Activated CD8-positive, alpha-beta memory T cell treated with anti-CD3 and anti-CD28 coated beads, Interleukin-2, amount 50 U/mL, for 1 hour (primary cell): ENCODE data around the gene MUSTN1.

ENCODE experiments used
- DNase-seq: peaks from one replicate; pipeline ENCODE4 v3.0.0-alpha.2; 2020; ENCODE audit errors: extremely low read depth

The MUSTN1 gene

DNA sequence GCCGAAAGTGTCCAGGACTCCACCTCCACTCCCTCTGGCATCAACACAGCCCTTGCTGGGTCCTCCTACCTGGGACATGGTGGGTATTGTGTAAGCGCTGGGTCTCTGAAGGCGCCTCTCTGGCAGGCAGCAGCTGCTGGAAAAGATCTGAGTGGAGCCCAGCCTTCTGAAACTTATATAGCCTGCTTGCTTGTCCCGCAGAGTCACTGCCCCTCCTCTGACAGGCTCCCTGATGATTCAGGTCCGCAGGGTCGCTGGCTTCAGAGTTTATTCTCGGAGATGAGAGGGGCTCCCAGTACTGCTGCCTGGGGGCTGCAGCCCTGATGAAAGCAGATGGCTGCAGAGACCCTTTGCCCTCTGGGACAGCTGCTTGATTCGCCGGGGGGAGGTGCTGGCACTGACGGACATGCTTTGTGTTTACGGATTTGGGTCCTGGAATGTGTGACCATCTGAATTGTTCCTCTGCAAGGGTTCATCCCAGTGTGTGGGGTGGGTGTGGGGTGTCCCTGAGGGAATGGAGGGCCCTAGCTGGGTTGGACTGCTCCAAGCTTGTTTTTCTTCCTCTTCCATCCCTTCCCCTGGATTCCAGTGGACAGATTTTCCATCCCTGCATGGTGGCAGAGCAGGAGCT is at the start of gene MUSTN1:
MUSTN1 (minus strand) TSS at position 149 of the 631 bp plus-strand sequence; CDS start at position 78, 71 bp downstream.
- no peak for DNase-seq

DNA sequence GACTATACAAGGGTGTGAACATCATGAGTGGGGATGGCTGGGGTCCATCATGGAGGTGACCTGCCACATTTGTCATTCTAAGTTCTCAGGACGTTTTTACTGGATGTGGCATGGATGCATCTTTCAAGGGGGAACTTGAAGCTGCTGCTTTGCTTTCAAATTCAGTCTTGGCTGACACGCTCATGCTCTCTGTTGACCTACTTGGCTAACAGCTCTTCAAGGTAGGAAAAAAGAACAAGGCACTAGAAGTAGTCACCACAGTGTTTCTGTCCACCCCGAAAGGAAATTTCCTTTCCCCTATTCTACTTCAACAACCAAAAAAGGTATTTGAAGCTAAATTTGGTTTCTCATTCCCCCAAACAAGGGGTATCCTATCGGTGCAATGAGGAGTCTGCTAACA is 47.6 kb upstream of the MUSTN1 start:
- no peak for DNase-seq

DNA sequence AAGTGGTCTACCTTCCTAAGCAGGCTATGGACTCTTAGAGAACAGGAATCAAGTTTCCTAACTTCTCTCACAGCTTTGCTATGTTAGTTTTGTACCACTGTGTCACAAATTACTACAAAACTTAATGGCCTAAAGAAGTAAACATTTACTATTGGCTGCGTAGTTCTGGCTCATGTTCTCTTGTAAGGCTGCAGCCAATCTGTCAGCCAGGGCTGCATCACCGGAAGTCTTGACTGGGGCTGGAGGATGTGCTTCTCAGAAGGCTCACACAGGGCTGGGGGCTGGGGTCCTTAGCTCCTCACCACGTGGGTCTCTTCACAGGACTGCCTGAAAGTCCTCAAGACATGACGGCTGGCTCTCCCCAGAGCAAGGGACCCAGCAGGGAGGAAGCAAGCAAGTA is 47.1 kb upstream of the MUSTN1 start:
- DNase-seq, result no peak

DNA sequence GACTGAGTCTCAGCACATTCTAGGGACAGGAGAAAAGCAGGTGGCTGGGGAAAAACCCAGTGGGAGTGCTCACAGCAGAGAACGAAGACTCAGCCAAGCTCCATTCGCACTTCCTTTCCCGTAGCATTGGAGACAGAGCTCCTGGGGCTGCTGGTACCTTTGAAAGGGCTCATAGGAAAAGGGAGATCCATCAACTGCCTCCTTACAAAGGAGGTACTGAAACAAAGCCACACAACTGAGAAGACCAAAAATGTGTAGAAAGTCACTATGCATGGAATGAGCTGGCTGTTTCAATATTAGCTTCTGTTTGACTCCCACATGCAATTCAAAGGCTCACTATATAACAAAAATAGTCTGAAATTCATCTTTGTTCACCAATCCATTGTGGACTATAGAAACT is 45.7 kb upstream of the MUSTN1 start:
- DNase-seq, result no peak

DNA sequence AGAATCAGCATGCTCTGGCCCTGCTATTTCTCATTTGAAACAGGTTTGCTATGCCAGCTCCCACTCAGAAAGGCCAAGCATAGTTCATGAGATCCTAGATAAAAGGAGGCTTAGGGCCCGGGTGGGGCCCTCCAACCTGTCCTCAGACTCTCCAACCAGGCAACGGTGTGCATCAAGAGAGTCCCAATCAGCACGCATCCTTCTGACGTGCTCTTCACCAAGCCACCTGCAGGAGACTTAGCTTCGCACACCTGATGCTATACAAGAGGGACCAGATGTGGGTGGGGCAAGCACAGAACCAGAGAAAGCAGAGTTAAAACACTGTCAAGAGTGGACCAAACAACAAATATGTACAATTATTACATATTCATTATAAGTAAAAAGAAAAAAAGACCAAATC is 45.2 kb upstream of the MUSTN1 start:
- no peak for DNase-seq

DNA sequence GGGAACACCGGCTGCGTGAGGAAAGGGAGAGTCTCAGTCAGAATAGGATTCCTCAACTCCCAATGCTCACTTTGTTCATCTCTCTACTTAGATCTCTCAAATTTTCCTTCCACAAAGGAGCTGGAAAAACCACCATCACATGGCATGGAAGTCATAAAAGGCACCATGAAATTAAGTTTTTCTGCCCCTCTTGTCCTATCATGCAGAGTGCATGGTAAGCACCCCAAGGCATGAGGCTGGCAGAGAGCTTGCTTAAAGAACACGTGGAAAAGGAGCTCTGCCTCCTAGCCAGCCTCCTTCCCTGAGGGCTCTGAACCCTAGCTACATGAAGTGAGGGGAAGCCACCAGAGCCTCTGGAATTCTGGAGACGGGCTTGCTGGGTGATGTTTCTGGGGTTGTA is 44.8 kb upstream of the MUSTN1 start:
- DNase-seq, result no peak

DNA sequence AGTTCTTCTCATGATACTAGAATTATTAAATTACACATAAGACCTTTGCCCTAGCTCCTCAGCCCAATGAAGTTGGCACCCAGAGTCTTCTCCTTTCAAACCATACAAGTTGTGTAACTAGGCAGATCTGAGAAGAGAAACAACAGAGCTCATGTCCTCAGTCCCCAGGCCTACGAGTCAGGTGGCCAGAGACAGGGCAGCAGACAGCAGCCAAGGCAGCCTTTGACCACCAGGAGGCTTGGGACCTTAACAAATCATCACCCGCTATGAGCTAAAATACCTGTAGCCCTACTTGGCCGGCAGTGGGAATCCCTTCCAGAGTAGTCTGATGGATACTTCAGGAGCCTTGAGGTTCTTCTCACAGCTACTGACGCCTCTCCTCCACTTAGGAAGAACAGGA is 44.3 kb upstream of the MUSTN1 start:
- DNase-seq, result no peak

DNA sequence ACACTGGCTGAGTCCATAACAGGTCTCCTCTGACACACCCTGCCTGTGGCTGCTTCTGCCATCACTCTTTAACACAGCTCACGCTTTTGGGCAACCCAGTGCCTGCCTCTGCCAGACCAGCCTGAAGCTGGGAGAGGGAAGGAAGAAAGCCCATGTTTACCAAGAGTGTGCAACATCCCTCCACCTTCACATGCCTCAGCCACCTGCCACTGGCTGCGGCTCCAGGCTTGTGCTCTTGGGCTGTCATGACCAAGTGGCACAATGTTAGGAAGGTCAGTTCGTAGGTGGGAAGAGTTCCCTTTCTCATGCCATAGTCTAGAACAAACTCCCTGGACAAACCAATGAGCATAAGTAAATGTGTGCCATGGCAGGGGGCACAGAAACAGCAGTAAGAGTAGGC is 42.3 kb upstream of the MUSTN1 start:
- no peak for DNase-seq

DNA sequence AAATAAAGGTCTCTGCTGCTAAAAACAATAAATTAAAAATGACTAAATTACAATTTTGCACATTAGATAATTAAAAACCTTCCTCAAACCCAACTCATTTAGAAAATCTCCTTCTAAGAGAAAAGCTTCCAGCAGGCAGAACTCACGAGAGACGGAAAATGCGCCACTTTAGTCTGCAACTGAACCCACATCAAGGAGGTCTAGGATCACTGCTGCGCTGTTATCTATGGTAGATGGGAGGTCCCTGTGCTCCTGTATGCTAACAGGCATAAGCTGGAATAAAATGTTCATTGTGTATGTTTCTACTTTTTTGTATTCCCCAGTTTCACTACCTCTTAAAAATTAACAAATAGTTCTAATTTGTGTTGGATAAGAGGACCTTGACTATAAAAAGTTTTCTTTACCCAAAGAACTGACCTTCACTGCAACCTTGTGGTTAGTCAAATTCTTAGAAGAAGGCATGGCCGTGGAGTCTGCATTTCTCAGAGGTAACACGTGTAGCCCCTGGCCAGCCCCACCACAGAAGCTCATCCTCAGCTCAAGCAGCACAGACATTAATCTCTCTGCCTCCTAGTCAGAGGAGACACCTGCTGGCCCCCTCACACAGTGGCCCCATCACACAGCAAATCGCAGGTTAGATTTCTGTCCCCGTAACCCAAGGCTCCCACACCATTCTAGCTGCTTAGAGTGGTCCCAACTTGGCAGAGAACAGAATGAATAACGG is 40.2 kb upstream of the MUSTN1 start:
- no peak for DNase-seq

DNA sequence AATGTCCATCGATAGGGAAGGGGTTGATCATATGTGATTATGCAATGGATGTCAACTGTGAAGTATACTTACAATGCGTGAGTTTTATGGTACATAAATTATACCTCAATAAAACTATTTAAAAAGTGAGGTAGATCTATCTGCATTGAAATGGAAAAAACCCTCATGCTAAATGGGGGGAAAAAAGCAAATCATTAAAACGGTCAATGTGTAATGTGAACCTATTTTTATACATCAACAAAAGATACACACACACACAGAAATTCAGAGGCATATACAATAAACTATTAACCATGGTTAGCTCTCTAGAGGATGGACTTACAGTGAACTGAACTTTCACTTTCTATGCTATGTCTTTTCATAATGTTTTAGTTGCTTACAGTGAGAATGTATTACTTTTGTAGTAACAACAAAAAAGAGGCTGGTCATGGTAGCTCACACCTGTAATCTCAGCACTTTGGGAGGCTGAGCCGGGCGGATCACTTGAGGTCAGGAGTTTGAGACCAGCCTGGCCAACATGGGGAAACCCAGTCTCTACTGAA is 39.4 kb upstream of the MUSTN1 start:
- no peak for DNase-seq

DNA sequence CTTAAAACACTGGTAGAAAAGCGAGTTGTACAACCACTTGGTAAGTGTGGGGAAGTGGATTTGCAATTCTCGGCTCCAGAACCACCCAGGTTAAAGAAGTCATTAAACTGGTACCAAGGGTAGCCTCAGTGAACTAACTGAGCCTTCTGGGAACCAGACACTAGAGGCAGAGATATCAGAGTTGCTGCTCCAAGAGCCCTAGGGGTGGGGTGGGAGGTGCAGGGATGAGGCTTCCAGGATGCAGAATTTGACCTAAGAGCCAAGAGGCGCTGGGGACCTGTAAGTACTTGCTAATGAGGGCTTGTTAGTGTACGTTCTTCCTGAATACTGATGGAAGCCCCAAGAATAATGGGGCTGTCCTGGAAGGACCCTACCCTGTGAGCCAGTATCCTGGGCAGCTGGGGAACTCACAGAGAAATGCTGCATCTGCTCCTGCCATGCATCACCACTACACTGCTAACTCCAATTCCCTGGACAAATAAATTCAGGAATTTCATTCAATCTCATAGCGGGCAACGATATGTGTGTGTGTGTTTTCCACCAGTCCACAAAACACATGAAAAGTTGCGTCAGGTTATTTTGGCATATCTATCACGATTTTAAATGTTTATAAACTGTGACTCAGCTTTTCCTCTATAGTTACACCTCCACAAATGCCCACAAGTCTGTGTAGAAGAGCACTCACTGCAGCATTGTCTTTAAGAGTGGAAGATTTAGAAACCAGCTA is 38.8 kb upstream of the MUSTN1 start:
- no peak for DNase-seq

DNA sequence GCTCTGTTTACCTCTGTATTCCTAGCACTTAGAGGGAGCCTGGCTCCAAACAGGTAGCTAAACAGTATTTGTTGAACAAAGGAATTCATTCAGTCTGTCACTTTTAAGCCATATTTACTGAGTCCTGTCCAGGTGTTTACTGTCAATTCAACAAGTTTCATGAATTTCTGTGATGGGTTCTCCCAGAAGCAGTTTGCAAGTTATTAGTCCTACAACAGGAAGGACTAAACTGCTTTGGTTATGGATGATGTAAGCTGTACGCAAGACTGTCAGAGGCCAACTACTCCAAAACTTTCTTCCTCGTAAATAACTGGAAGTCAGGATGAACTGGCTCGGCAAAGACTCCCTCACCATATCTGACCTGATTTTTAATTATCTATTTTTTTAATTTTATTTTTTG is 37.4 kb upstream of the MUSTN1 start:
- DNase-seq, result no peak

DNA sequence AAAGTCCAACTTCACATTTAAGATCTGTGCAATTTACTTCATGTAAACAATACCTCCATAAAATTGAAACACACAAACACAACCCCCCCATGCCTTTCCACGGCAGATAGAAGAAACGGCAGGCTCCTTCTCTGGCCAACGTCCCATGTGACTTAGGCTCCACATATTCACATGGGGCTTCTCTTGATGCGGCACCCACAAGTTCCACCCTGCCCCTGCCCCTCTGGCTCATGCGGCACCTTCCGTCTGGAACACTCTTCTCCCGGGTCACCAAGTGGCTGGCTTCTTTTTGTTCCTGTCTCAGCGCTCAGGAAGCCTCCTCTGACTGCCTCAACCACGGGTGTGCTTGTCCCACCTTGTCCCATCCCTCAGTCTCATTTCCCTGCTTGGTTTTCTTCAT is 36.9 kb upstream of the MUSTN1 start:
- no peak for DNase-seq

DNA sequence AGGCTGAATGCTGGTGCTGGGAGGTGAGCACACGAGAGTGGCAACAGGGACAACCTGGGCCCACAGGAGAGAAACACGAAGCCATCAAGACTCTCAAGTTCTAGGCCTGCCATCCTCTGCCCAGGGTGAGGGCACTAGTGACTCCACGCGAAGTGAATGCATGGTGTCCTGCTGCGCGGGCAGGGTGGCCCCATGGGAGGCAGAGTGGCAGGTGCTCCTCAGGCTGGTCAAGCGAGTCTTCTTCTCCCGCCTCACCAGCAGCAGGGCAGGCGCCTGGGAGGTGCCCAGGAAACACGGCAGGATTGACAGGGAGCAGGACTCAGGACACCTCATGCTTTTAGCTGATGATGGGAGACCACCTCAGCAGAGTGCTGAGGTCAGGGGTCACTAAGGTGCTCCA is 35.7 kb upstream of the MUSTN1 start:
- no peak for DNase-seq

DNA sequence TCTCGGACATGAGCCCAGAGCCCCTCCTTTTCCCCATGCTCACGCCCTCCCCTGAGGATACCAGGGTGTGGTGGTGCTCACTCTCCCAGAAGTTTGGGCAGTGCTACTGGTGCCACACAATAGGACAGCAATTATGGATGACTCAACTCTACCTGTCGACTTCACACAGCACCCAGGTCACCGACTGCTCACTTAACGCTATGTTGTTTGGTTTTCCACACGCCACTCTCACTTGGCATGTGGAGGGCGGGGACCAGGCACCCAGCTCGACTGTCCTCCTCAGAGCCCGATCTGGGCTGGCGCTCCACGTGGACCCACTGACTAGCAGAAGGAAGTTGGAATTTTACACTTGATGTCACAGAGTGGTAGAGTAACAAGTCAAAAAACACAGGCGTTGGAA is 31.6 kb upstream of the MUSTN1 start:
- no peak for DNase-seq

DNA sequence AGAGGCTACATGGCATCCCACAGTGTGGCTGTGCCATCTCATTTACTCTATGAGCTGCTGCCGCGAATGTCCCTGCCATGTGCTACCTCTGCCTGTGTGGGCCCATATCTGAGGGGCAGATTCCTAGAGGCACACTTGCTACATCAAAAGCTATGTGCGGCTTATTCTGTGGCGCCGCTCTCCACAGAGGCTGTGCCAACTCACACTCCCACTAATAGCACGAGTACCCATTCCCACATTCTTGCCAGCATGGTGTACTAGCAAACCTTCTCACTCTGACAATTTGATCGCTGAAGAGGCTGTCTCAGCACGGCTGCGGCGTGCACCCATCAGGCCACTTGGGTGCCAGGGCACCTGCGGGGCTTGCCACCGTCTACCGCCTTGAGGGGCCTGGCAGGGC is 31.2 kb upstream of the MUSTN1 start:
- no peak for DNase-seq

DNA sequence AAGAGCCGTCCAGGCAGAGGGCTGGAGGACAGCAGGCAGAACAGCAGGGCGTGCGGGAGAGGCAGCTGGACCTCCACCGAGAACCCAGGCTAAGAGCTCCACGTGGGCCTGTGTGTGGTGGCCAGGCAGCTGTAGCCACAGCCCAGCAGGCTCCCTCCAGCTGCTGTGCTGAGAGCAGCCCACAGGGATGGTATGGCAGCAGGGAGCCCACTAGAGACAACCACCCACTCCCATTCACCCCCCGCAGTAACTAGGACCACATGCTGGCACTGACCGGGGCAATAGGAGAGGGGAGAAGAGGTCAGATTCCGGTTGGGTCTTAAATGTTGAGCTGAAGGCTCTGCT is 25.6 kb upstream of the MUSTN1 start:
- DNase-seq, result no peak

DNA sequence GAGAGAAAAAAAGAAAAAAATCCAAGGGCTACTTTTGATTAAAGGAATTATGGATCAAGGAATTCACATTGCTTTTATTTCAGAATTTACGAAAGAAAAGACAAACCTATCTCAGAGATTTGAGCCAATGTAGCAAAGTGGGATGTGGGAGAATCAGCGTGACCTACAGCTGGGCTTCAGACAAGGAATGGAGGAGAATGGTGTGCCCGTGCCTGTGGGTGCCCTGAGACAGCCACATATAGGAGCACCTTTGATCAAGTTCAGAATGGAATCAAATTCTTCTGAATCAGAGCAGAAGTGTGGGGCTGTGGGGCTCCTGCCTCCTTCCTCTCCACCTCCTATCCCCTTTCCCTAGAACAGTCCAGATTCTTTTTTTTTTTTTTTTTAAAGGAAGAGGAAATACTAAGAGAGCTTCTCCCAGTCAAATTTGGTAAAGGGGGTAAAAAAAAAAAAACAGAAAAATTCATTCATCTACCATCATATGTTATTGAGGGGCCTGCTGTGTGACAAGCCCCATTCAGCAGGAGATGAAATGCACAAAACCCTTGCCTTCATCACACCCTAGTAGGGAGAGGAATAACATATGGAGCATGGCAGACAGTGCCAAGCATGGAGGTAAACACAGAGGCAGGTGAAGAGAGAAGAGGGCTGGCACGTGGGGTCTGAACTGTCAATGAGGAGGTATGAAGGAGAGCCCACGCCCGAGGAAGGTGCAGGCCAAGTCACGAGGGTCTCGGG is 25.0 kb upstream of the MUSTN1 start:
- no peak for DNase-seq

DNA sequence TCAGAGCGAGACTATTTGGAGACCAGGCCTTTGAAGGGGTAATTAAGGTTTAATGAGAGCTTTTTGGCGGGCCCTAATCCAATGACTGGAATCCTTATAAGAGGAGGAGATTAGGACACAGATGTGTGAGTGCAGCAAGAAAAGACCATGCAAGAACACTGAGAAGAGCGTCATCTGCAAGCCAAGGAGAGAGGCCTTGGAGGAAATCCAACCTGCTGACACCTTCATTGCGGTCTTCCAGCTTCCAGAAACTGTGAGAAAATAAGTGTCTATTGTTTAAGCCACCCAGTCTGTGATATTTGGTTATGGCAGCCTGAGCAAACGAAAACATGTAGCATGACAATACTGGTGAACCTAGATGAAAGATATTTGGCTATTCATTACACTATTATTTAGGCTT is 23.0 kb upstream of the MUSTN1 start:
- no peak for DNase-seq

DNA sequence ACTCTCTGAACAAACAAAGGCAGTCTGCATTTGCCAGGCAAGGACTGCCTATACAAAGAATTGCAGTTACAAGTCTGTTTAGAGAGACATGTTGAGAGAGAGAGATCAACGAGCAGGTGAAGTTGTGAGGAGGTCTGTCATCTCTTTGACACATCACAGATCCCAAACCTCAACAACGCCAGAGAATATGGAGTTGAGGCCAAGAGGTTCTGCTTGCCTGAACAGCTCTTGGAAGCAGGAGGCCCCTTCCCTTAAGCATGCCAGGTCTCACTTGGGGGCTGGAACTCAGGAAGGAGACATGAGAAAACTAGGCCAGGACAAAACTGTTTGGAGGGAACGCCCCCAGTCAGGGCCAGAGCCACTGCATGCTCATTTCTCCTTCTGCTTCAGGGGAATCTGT is 22.3 kb upstream of the MUSTN1 start:
- DNase-seq, result no peak

DNA sequence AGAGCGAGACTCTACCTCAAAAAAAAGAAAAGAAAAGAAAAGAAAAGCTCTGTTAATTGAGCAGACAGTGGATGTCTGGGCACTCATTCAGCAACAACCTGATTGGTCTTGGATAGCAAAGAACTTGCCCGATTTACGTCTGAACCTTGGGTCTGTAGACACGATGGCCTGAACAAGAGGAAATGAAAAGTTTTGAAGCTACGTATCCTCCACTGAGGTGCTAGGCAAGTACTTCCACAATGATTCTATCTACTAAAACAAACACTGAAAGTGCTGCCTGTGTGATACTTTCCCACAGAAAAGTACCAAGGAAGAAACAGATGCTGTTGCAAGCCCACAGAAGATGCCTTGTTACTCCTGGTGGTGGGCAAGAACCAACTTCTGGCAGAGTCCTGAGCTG is 21.8 kb upstream of the MUSTN1 start:
- no peak for DNase-seq

DNA sequence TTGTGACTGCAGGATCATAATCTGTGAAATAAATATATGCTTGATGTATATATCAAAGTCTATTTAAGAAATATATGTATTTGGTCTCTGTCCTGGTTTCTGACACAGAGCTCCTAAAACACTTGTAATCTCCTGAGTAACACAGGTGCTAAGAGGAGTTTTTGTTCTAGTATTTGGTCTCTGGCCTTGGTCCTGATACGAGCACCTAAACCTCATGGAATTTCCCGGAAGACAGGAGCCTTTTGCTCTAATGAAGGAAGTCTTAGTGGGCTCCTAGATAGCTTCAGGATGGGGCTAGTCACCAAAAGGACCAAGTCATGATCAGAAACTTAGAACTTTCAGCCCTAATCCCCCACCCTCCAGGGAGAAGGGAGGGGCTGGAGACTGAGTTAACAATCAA is 19.2 kb upstream of the MUSTN1 start:
- DNase-seq, result no peak
